Stomach (tissue), 9 donors: ENCODE results near the gene SOWAHA. TPM values are rescaled to one million over a fixed set of nuclear protein-coding genes. Genes with fewer than 3 reads are reported as not detected.

Experiments
- DNase-seq, 2 donors: peaks; one replicate each; pipeline versions ENCODE4 v3.0.0 to v3.0.0-alpha.2; 2013 to 2019
- H3K27ac ChIP-seq, 5 donors: fragments of 200-600 bp in 4 of 5; sonication (generic) in 4 of 5; one replicate each; pipeline ENCODE4 v1.5.1; 2013 to 2019; ENCODE audit warnings: mild to moderate bottlenecking in 1 of 5, moderate library complexity in 1 of 5
- H3K27me3 ChIP-seq, 3 donors: fragments of 200-600 bp; sonication (generic); one replicate each; pipeline ENCODE4 v1.5.1; 2017 to 2019; ENCODE audit warnings: mixed run types in 1 of 3
- H3K36me3 ChIP-seq, 4 donors: fragments of 200-600 bp; sonication (generic); 1 replicate in 3 of 4; 2 replicates in 1 of 4; pipeline ENCODE4 v1.5.1; 2016 to 2019
- H3K4me1 ChIP-seq, 4 donors: fragments of 200-600 bp; sonication (generic); one replicate each; pipeline ENCODE4 v1.5.1; 2016 to 2019
- H3K4me3 ChIP-seq, 4 donors: fragments of 200-600 bp; sonication (generic) in 3 of 4; one replicate each; pipeline ENCODE4 v1.5.1; 2016 to 2019; ENCODE audit warnings: mild to moderate bottlenecking in 1 of 4
- H3K9me3 ChIP-seq, 4 donors: fragments of 200-600 bp; sonication (generic); one replicate each; pipeline ENCODE4 v1.5.1; 2016 to 2019
- EP300 ChIP-seq: sonication (generic); formaldehyde crosslinking; IDR thresholded peaks from one replicate; pipeline ENCODE4 v1.6.1; 2017; ENCODE audit warnings: antibody characterized with exemption
- POLR2A ChIP-seq, 4 donors: fragments of 450-650 bp; IDR thresholded peaks; one replicate each; pipeline ENCODE4 v1.6.1; 2016; ENCODE audit warnings: antibody characterized with exemption in 4 of 4, control low read depth in 2 of 4, mild to moderate bottlenecking in 1 of 4, moderate library complexity in 1 of 4
- POLR2AphosphoS5 ChIP-seq, 3 donors: sonication (generic); formaldehyde crosslinking; IDR thresholded peaks; one replicate each; pipeline ENCODE4 v1.6.1; 2016; ENCODE audit warnings: antibody characterized with exemption in 3 of 3
- WGBS, 5 donors: extraction: QIAGEN DNeasy Blood & Tissue Kit in 3 of 5; methylation state at CpG; one replicate each; pipeline versions ENCODE4 v1.1.5 to v1.1.7; 2013 to 2018; 5-methylcytosine and 5-hydroxymethylcytosine counted together
- intact Hi-C: fragments of 100-400 bp; cut with DNase I; formaldehyde crosslinking; loops from one replicate; pipeline ENCODE4 v1.15.1; 2023; ENCODE audit warnings: low total_unique reads
- polyA plus RNA-seq, 3 donors: library from polyadenylated mRNA; stranded (reverse); fragments of 200-250 nt; gene quantifications; one replicate each; pipeline ENCODE4 v1.2.3, GENCODE V29; 2013
- total RNA-seq, 5 donors: library from RNA; depleted of rRNA; stranded (reverse); fragments of >200 nt; gene quantifications; one replicate each; pipeline versions ENCODE4 v1.1.0 to v1.2.3, GENCODE V29; 2014 to 2016
- TF ChIP-seq, protein P1 (sequence below), 7 experiments: fragments of 450-650 bp in 4 of 7; fragments of 200-600 bp in 3 of 7; sonication (generic) in 3 of 7; IDR thresholded peaks; one replicate each; pipeline ENCODE4 v1.5.1; 2016 to 2019; ENCODE audit warnings: antibody characterized with exemption in 7 of 7, control low read depth in 2 of 7, mild to moderate bottlenecking in 1 of 7
- donor health status: healthy with polysubstance abuse.
- donor health status: Bipolar disorder and iron deficiency.
- donor health status: healthy.

Gene SOWAHA
- total and polyA plus RNA-seq, 8 donors: 2.4 to 91.8 (median 6.8) TPM; not detected in 1

DNA sequence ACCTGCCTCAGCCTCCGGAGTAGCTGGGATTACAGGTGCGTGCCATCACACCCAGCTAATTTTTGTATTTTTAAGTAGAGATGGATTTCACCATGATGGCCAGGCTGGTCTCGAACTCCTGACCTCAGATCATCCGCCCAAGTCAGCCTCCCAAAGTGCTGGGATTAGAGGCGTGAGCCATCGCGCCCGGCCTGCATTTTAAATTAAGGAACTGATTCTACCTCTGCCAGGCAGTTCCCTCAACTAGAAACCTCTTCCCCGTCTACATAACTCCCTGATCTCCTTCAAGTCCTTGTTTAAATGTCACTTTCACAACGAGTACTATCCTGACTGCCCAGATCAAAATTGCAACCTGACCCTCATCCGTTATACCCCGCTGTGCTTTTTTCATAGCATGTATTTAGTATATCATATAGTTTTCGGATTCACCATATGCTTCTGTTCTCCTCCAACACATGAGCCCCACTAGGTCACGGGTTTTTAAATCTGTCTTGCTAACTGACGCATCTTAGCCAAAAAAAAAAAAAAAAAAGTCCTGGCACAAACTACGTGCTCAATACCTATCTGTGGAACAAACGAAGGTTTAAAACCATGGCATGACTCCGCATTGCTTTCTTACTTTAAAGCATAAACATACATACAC is 858 bp upstream of the SOWAHA start:
- H3K4me1 ChIP-seq: peaks cover 26 to 59% (median 44%) of the 10 kb centered on the region in 4 donors
- WGBS, 5 donors: 52 to 60% (median 57%) methylated on average over 18 of the region's 18 CpGs
- intact Hi-C loops: no loop called here
- no peak overlapping the region for H3K4me3 ChIP-seq
- DNase-seq: peak in 1 of 2 donors; percentile 15
- no peaks in the 10 kb centered on the region for H3K36me3 ChIP-seq
- H3K27me3 ChIP-seq: peaks cover 5 to 51% (median 29%) of the 10 kb centered on the region in 3 donors
- H3K9me3 ChIP-seq: no peaks in the 10 kb centered on the region
- H3K27ac ChIP-seq: no peak overlapping the region
- no peak for TF ChIP-seq POLR2A (IDR thresholded peaks at IDR 0.05)
- TF ChIP-seq EP300: no peak
- no peak for TF ChIP-seq POLR2AphosphoS5 (IDR thresholded peaks at IDR 0.05)
- TF ChIP-seq, protein P1, sequence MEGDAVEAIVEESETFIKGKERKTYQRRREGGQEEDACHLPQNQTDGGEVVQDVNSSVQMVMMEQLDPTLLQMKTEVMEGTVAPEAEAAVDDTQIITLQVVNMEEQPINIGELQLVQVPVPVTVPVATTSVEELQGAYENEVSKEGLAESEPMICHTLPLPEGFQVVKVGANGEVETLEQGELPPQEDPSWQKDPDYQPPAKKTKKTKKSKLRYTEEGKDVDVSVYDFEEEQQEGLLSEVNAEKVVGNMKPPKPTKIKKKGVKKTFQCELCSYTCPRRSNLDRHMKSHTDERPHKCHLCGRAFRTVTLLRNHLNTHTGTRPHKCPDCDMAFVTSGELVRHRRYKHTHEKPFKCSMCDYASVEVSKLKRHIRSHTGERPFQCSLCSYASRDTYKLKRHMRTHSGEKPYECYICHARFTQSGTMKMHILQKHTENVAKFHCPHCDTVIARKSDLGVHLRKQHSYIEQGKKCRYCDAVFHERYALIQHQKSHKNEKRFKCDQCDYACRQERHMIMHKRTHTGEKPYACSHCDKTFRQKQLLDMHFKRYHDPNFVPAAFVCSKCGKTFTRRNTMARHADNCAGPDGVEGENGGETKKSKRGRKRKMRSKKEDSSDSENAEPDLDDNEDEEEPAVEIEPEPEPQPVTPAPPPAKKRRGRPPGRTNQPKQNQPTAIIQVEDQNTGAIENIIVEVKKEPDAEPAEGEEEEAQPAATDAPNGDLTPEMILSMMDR (IDR thresholded peaks at IDR 0.05): no peak

DNA sequence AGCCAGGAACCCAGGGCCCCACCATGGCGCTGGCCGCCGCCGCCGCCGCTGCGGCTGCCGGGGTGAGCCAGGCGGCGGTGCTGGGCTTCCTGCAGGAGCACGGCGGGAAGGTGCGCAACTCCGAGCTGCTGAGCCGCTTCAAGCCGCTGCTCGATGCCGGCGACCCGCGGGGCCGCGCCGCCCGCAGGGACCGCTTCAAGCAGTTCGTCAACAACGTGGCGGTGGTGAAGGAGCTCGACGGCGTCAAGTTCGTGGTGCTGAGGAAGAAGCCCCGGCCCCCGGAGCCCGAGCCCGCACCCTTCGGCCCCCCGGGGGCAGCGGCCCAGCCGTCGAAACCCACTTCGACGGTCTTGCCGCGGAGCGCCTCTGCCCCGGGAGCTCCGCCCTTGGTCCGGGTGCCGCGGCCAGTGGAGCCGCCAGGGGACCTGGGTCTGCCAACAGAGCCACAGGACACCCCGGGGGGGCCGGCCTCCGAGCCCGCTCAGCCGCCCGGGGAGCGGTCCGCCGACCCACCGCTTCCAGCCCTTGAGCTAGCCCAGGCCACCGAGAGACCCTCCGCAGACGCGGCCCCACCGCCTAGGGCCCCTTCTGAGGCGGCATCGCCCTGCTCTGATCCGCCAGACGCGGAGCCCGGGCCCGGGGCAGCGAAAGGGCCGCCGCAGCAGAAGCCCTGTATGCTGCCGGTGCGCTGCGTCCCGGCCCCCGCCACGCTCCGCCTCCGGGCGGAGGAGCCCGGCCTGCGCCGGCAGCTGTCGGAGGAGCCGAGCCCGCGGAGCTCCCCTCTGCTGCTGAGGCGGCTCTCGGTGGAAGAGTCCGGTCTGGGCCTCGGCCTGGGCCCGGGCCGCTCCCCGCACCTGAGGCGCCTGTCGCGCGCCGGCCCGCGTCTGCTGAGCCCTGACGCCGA is 749 bp downstream of the SOWAHA start:
- peak overlapping the region; percentile 52 to 65 (median 56) for H3K4me3 ChIP-seq
- 1 to 5% (median 4%) methylated on average over 24 to 109 of the region's 110 CpGs for whole genome bisulfite sequencing, 5 donors
- H3K4me1 ChIP-seq: peaks cover 16 to 49% (median 34%) of the 10 kb centered on the region in 4 donors
- H3K9me3 ChIP-seq: no peaks in the 10 kb centered on the region
- intact Hi-C loops: no loop called here
- TF ChIP-seq, protein P1 (IDR thresholded peaks at IDR 0.05): no peak
- TF ChIP-seq POLR2A (IDR thresholded peaks at IDR 0.05) (no peak), POLR2AphosphoS5 (IDR thresholded peaks at IDR 0.05) (no peak), EP300 (no peak)
- peak; percentile 65 to 75 for DNase-seq
- H3K36me3 ChIP-seq: no peaks in the 10 kb centered on the region
- peaks cover 5 to 54% (median 29%) of the 10 kb centered on the region in 3 donors for H3K27me3 ChIP-seq
- H3K27ac ChIP-seq: peak overlapping the region; percentile 81 to 90 (median 84)

DNA sequence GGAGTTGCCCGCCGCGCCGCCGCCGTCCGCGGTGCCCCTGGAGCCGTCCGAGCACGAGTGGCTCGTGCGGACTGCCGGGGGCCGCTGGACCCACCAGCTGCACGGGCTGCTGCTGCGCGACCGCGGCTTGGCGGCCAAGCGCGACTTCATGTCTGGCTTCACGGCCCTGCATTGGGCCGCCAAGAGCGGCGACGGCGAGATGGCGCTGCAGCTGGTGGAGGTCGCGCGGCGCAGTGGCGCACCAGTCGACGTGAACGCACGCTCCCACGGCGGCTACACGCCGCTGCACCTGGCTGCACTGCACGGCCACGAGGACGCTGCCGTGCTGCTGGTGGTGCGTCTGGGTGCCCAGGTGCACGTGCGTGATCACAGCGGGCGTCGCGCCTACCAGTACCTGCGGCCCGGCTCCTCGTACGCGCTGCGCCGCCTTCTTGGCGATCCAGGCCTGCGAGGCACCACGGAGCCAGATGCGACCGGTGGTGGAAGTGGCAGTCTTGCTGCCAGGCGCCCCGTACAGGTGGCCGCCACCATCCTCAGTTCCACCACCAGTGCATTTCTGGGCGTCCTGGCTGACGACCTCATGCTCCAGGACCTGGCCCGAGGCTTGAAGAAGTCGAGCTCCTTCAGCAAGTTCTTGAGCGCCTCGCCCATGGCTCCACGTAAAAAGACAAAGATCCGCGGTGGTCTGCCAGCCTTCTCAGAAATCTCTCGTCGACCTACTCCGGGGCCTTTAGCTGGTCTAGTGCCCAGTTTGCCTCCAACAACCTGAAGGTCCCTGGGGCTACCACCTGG is 1.6 kb downstream of the SOWAHA start:
- intact Hi-C loops: no loop called here
- Histone ChIP-seq H3K36me3 (no peaks in the 10 kb centered on the region), H3K27me3 (peaks cover 5 to 62% (median 29%) of the 10 kb centered on the region in 3 donors), H3K4me3 (peak overlapping the region; percentile 52 to 65 (median 56)), H3K4me1 (peaks cover 17 to 55% (median 31%) of the 10 kb centered on the region in 4 donors), H3K9me3 (no peaks in the 10 kb centered on the region), H3K27ac (peak overlapping the region; percentile 81 to 90 (median 84))
- TF ChIP-seq POLR2AphosphoS5 (IDR thresholded peaks at IDR 0.05): no peak
- no peak for TF ChIP-seq EP300
- TF ChIP-seq, protein P1 (IDR thresholded peaks at IDR 0.05): no peak
- no peak for TF ChIP-seq POLR2A (IDR thresholded peaks at IDR 0.05)
- WGBS, 5 donors: 58 to 80% (median 68%) methylated on average over 49 to 81 of the region's 81 CpGs
- peak in 1 of 2 donors; percentile 24 for DNase-seq

DNA sequence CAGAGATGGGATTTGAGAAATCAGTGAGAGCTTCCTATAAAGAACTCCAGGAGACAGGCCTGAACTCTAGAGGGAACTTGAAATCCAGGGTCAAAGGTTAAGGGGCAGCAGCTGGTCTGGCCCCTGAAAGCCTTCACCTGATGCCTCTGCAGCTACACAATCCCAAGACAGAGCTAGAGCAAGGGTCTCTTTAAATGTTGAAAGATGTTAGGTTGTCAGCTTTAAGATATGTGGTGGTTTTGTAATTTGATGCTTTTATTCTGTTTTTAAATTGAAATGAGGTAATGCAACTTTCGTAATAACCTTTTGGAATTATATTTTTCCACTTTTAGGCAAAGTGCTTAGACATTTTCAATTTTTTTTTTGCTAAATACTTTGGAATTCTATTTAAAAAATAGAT is 2.4 kb downstream of the SOWAHA start:
- Histone ChIP-seq H3K27ac (no peak overlapping the region), H3K36me3 (no peaks in the 10 kb centered on the region), H3K4me1 (peaks cover 24 to 55% (median 33%) of the 10 kb centered on the region in 4 donors), H3K27me3 (peaks cover 5 to 59% (median 29%) of the 10 kb centered on the region in 3 donors), H3K9me3 (no peaks in the 10 kb centered on the region), H3K4me3 (no peak overlapping the region)
- WGBS, 5 donors: 85 to 96% (median 89%) methylated on average over 1 of the region's 1 CpG
- TF ChIP-seq, protein P1 (IDR thresholded peaks at IDR 0.05): no peak
- no peak for TF ChIP-seq POLR2AphosphoS5 (IDR thresholded peaks at IDR 0.05)
- no peak for TF ChIP-seq EP300
- no peak for TF ChIP-seq POLR2A (IDR thresholded peaks at IDR 0.05)
- intact Hi-C loops: no loop called here
- no peak for DNase-seq
